Natural killer cell (primary cell): ENCODE data around the gene ATL1. TPM values are rescaled to one million over a fixed set of nuclear protein-coding genes. Genes with fewer than 3 reads are reported as not detected.
A peak's percentile ranks its signal among the peaks of the same experiment; 100 is the strongest.

ENCODE experiments used
- ATAC-seq, 3 donors: fragments of 150-1000 bp in 2 of 3; fragments of 200-7000 bp in 1 of 3; cut with Tn5 transposase; 1 replicate in 1 of 3; 2 replicates in 2 of 3; pipeline ENCODE4 v1.10.0; 2021; ENCODE audit warnings: mild to moderate bottlenecking in 2 of 3, moderate library complexity in 2 of 3
- DNase-seq, 2 donors: peaks; one replicate each; pipeline versions ENCODE4 v3.0.0 to v3.0.0-alpha.2; 2013 to 2021; ENCODE audit warnings: mixed read lengths in 1 of 2
- H3K27ac ChIP-seq: one replicate; pipeline ENCODE4 v1.5.1; 2013; ENCODE audit warnings: mild to moderate bottlenecking, low read length
- H3K27me3 ChIP-seq: one replicate; pipeline ENCODE4 v1.6.1; 2013; ENCODE audit warnings: low read length; ENCODE audit not compliant: control insufficient read depth, insufficient read depth
- H3K36me3 ChIP-seq: one replicate; pipeline ENCODE4 v1.6.1; 2013; ENCODE audit warnings: low read length; ENCODE audit not compliant: control insufficient read depth, insufficient read depth
- H3K4me1 ChIP-seq: one replicate; pipeline ENCODE4 v1.6.1; 2013; ENCODE audit warnings: low read length; ENCODE audit not compliant: control insufficient read depth, insufficient read depth
- H3K4me3 ChIP-seq: one replicate; pipeline ENCODE4 v1.5.1; 2013; ENCODE audit warnings: low read length
- H3K9me3 ChIP-seq: one replicate; pipeline ENCODE4 v1.6.1; 2013; ENCODE audit warnings: low read length; ENCODE audit not compliant: control insufficient read depth, insufficient read depth
- H3K27ac Mint-ChIP-seq, 2 donors: one replicate each; pipeline ENCODE4 v1.8.0; 2022; ENCODE audit warnings: mild to moderate bottlenecking in 2 of 2, mixed read lengths in 2 of 2, moderate library complexity in 1 of 2
- H3K27me3 Mint-ChIP-seq, 2 donors: one replicate each; pipeline ENCODE4 v1.8.0; 2022; ENCODE audit warnings: low read depth in 2 of 2, mixed read lengths in 2 of 2
- H3K36me3 Mint-ChIP-seq: one replicate; pipeline ENCODE4 v1.8.0; 2022; ENCODE audit warnings: mixed read lengths
- H3K4me1 Mint-ChIP-seq, 2 donors: one replicate each; pipeline ENCODE4 v1.8.0; 2022; ENCODE audit warnings: mixed read lengths in 2 of 2
- H3K4me3 Mint-ChIP-seq: one replicate; pipeline ENCODE4 v1.8.0; 2022; ENCODE audit warnings: mild to moderate bottlenecking, moderate library complexity, mixed read lengths
- H3K9me3 Mint-ChIP-seq, 2 donors: one replicate each; pipeline ENCODE4 v1.8.0; 2022; ENCODE audit warnings: mixed read lengths in 2 of 2
- CTCF ChIP-seq: fragments of 200-600 bp; IDR thresholded peaks from one replicate; pipeline ENCODE4 v1.8.0; 2022; ENCODE audit warnings: antibody characterized with exemption
- WGBS: methylation state at CpG from one replicate; pipeline ENCODE4 v1.1.7; 2013; ENCODE audit warnings: missing lambda C conversion rate; ENCODE audit not compliant: insufficient coverage; 5-methylcytosine and 5-hydroxymethylcytosine counted together
- intact Hi-C: fragments of 100-400 bp; cut with micrococcal nuclease; formaldehyde crosslinking; loops from one replicate; pipeline ENCODE4 v1.14.2; 2022
- total RNA-seq, 4 donors: library from RNA; stranded (reverse); fragments of 120-200 nt in 1 of 4; gene quantifications; one replicate each; pipeline versions ENCODE4 v1.2.3 to v1.2.4, GENCODE V29; 2013 to 2022

Gene ATL1
- total RNA-seq, 3 donors from 2014 or later (not counting 1 experiment from before 2014, with no cell fraction given) = 1.6 to 3.8 (median 2.4) TPM

- peak; percentile 49 to 52 (median 49) for ATAC-seq
Observed at GRCh38 chr14:50666772-50667683, 107.1 kb downstream of the ATL1 start.

GRCh38 chr14:50667684-50667995 is 107.7 kb downstream of the ATL1 start:
- peaks cover 10 to 20% of the 10 kb centered on the region in 2 donors for H3K4me1 Mint-ChIP-seq
- no peaks in the 10 kb centered on the region for H3K36me3 Mint-ChIP-seq
- H3K9me3 ChIP-seq = no peaks in the 10 kb centered on the region
- intact Hi-C loops = no loop called here
- under 1% methylated on average over 25 of the region's 25 CpGs for WGBS
- H3K4me3 ChIP-seq = peak overlapping the region; percentile 57
- peaks cover 8% of the 10 kb centered on the region for H3K4me1 ChIP-seq
- no peaks in the 10 kb centered on the region for H3K9me3 Mint-ChIP-seq
- H3K27me3 ChIP-seq = no peaks in the 10 kb centered on the region
- no peaks in the 10 kb centered on the region for H3K36me3 ChIP-seq
- H3K27ac Mint-ChIP-seq = no peak overlapping the region
- no peak overlapping the region for H3K4me3 Mint-ChIP-seq
- peak in 1 of 3 donors; percentile 54 for ATAC-seq
- peak in 1 of 2 donors; percentile 58 for DNase-seq
- TF ChIP-seq CTCF = no peak
- peaks cover 0 to 6% of the 10 kb centered on the region in 2 donors for H3K27me3 Mint-ChIP-seq
- peak overlapping the region; percentile 16 for H3K27ac ChIP-seq

More at GRCh38 chr14:50666772-50667683, 107.1 kb downstream of the ATL1 start:
- Histone ChIP-seq H3K27ac (peak overlapping the region; percentile 16), H3K36me3 (no peaks in the 10 kb centered on the region), H3K27me3 (no peaks in the 10 kb centered on the region), H3K9me3 (no peaks in the 10 kb centered on the region), H3K4me1 (peaks cover 8% of the 10 kb centered on the region), H3K4me3 (peak overlapping the region; percentile 57)
- 10% methylated on average over 15 of the region's 20 CpGs for WGBS
- TF ChIP-seq CTCF = no peak
- peak; percentile 17 to 73 for DNase-seq
- intact Hi-C loops = no loop called here
- Mint-ChIP-seq H3K36me3 (no peaks in the 10 kb centered on the region), H3K27ac (peak overlapping the region in 1 of 2 donors; percentile 11), H3K4me3 (no peak overlapping the region), H3K27me3 (peaks cover 0 to 7% of the 10 kb centered on the region in 2 donors), H3K4me1 (peaks cover 10 to 20% of the 10 kb centered on the region in 2 donors), H3K9me3 (no peaks in the 10 kb centered on the region)

GRCh38 chr14:50667996-50668825 is 108.3 kb downstream of the ATL1 start, which contains the start of gene SAV1:
TSS of gene SAV1 (minus strand) at chr14:50668306. CDS start at chr14:50667967, 339 bp downstream.
- Histone ChIP-seq H3K36me3 (no peaks in the 10 kb centered on the region), H3K27ac (peak within 1 kb of the TSS; percentile 16), H3K4me3 (peak within 1 kb of the TSS; percentile 57), H3K27me3 (no peaks in the 10 kb centered on the region), H3K4me1 (peaks cover 8% of the 10 kb centered on the region), H3K9me3 (no peaks in the 10 kb centered on the region)
- under 1% methylated on average over 92 of the region's 92 CpGs for WGBS
- no peak for TF ChIP-seq CTCF
- no peaks in the 10 kb centered on the region for H3K27me3 Mint-ChIP-seq
- H3K4me3 Mint-ChIP-seq = no peak within 1 kb of the TSS
- intact Hi-C loops = no loop called here
- DNase-seq = peak; percentile 41 to 71
- no peaks in the 10 kb centered on the region for H3K9me3 Mint-ChIP-seq
- peak within 1 kb of the TSS in 1 of 2 donors; percentile 11 for H3K27ac Mint-ChIP-seq
- no peaks in the 10 kb centered on the region for H3K36me3 Mint-ChIP-seq
- peak; percentile 63 to 71 (median 67) for ATAC-seq
- H3K4me1 Mint-ChIP-seq = peaks cover 10 to 20% of the 10 kb centered on the region in 2 donors
